GM18511 (cell line): Measurements from ENCODE around the gene CARMIL1.

Experiments used
- ATAC-seq: cut with Tn5 transposase; IDR thresholded peaks from one replicate; pipeline ENCODE4 v1.9.1; 2021; ENCODE audit warnings: mild to moderate bottlenecking, moderate library complexity; ENCODE audit not compliant: unreplicated experiment

CARMIL1 gene

GRCh38 chr6:25497383-25498040 is 218.3 kb downstream of the CARMIL1 start:
- no peak for ATAC-seq

GRCh38 chr6:25498505-25498904 is 219.3 kb downstream of the CARMIL1 start:
- ATAC-seq = no peak

- ATAC-seq = no peak
Measured at GRCh38 chr6:25499615-25500235, 220.6 kb downstream of the CARMIL1 start.

DNA sequence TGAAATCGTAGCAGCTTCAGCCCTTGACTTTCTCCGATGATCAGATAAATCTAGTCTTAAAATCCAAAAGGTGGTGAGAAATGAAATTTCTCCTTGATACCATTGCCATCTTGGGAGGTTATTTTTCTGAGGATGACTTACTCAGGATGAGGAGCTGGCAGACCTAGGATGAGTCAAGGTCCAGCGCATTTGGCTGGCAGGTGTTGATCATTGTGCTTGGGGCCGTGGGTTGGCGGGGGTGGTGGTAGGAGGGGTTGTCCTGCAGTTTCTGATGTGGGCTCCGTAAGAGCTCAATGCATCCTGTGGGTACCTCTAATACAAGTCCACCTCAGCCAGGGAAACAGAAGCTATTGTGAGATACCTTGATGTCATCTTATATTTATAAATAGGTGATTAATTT is 224.5 kb downstream of the CARMIL1 start:
- no peak for ATAC-seq

- no peak for ATAC-seq
Measured at GRCh38 chr6:25504661-25505060, 225.5 kb downstream of the CARMIL1 start.

- ATAC-seq = no peak
Measured at GRCh38 chr6:25506020-25506419, 226.8 kb downstream of the CARMIL1 start.

- no peak for ATAC-seq
Measured at GRCh38 chr6:25508051-25508450, 228.9 kb downstream of the CARMIL1 start.

DNA sequence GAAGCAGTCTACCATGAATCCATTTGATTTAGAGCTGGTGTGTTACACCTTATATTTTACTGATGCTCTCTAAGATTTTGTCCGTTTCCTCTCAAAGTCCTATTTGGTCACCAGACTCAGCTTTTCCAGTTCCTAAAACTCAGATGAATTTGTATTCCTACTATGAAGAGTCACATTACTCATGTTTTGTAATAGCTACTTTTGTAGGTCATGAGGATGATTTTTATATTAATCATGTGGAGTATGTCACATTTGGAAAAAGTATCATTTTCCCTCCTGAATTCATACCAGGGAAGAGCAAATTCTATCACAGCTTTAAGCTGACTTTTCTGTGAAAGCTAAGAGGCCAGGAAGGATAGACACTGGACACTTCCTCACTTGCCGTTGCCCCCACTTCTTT is 232.2 kb downstream of the CARMIL1 start:
- ATAC-seq = no peak

DNA sequence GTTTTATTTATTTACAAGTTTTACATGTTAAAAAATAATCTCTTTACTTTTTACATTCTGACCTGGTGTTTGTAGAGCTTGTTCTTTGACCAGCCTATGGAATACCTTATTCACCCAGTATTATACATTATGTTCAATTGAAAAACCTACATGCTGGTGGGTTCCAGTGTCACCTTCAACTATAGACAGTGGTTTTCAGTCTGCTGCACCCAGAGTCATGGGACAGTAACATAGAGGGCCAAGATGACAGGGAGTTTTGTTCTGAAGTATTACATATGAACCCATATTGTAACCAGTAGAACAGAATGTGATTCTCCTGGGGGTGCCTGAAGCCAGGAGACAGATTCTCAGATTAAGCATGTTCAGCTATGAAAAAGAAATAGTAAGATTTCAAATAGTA is 233.4 kb downstream of the CARMIL1 start:
- no peak for ATAC-seq

- ATAC-seq = no peak
Measured at GRCh38 chr6:25519856-25520255, 240.7 kb downstream of the CARMIL1 start.

- no peak for ATAC-seq
Measured at GRCh38 chr6:25524542-25524941, 245.4 kb downstream of the CARMIL1 start.

DNA sequence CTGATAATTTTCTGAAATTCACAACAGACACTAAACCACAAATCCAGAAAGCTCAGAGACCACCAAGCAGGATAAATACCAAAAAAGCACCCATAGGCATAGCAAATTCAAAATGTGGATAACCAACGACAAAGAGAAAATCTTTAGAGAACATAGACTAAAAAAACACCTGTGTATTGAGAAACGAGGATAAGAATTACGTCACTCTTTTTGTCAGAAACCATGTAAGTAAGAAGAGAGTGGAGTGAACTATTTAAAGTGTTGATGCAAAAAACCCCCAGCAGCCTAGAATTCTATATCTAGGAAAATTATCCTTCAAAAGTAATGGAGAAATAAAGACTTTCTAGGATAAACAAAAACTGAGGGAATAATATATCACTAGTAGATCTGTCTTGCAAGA is 245.9 kb downstream of the CARMIL1 start:
- ATAC-seq = no peak

DNA sequence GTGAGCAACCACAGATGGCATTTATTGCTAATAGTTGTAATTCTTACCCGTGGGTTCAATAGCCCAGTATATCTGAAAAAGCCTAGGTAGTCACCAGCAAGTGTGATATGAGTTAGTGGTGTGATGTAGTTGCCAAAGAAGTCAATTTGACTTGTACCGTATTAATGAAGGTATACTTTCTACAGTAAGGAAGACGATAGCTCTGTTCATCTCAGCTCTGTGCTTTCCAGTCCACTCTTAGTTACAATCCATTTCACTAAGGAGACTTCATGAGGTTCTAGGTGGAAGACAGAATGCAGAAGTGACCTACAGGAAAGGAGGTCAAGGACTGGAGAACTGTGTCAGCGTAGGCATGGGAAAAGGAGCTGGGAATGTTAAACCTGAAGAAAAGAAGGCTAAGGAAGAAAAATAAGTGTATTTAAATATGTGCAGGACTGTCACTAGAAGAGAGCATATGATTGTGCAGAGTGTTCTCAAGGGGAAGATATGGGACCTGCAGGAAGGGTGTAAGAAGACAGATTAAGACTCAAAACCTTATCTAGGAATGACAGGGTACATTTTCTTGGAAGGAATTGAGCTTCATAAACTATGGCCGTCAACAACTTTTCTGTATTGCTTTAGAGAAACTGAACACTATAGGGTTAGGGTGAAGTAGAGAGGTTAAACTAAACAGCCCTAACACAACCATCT is 255.9 kb downstream of the CARMIL1 start:
- no peak for ATAC-seq

GRCh38 chr6:25535632-25536225 is 256.6 kb downstream of the CARMIL1 start:
- ATAC-seq = no peak

GRCh38 chr6:25536781-25537180 is 257.6 kb downstream of the CARMIL1 start:
- ATAC-seq = no peak

- no peak for ATAC-seq
Measured at GRCh38 chr6:25537349-25538018, 258.3 kb downstream of the CARMIL1 start.

- no peak for ATAC-seq
Measured at GRCh38 chr6:25541228-25541627, 262.1 kb downstream of the CARMIL1 start.

GRCh38 chr6:25542984-25543910 is 264.1 kb downstream of the CARMIL1 start:
- no peak for ATAC-seq

- ATAC-seq = no peak
Measured at GRCh38 chr6:25544833-25545232, 265.7 kb downstream of the CARMIL1 start.

GRCh38 chr6:25547797-25548196 is 268.6 kb downstream of the CARMIL1 start:
- ATAC-seq = no peak
